Measurements from ENCODE around the gene KCNC3. TPM values are rescaled to one million over a fixed set of nuclear protein-coding genes. Genes with fewer than 3 reads are reported as not detected.

The KCNC3 gene
- total and polyA plus RNA-seq, 9 donors, result 0.19 to 10.2 (median 0.72) TPM

GRCh38 chr19:50268041-50268440 is 61.1 kb downstream of the KCNC3 start:
- intact Hi-C loops (cut with DNase I), result no loop called here
- TF ChIP-seq EP300 (IDR thresholded peaks at IDR 0.05), result no peak
- TF ChIP-seq POLR2A (IDR thresholded peaks at IDR 0.05), result no peak
- no peak for TF ChIP-seq CTCF (IDR thresholded peaks at IDR 0.05)

DNA sequence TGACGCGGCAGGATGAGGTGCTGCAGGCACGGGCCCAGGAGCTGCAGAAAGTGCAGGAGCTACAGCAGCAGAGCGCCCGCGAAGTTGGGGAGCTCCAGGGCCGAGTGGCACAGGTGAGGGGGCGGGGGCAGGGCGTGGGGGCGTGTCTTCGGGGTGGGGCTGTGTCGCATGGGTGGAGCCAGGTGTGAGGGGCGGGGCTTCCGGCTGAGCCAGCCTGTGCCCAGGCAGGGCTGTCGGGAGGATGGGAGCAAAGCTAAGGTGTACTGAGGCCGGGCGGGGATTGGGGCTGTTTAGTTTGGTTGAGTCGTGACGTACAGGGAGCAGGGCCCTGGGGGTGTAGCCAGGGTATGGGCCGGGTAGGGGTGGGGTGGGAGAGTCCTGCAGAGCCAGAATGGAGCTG is 62.3 kb downstream of the KCNC3 start:
- TF ChIP-seq EP300 (IDR thresholded peaks at IDR 0.05) (no peak), CTCF (IDR thresholded peaks at IDR 0.05) (no peak), POLR2A (IDR thresholded peaks at IDR 0.05) (no peak)
- no peaks in the 10 kb centered on the region for H3K36me3 ChIP-seq

More at GRCh38 chr19:50268041-50268440, 61.1 kb downstream of the KCNC3 start:
- no peak for DNase-seq
- no peaks in the 10 kb centered on the region for H3K27me3 ChIP-seq
- H3K36me3 ChIP-seq, result no peaks in the 10 kb centered on the region
- no peak overlapping the region for H3K4me3 ChIP-seq
- H3K4me1 ChIP-seq (ENCODE audit: insufficient read depth), result no peaks in the 10 kb centered on the region
- 1 to 34% (median 11%) methylated on average over 13 of the region's 13 CpGs for WGBS, 3 donors
- H3K27ac ChIP-seq, result no peak overlapping the region
- no peaks in the 10 kb centered on the region for H3K9me3 ChIP-seq

GRCh38 chr19:50266041-50266440 is 63.1 kb downstream of the KCNC3 start:
- no peaks in the 10 kb centered on the region for H3K27me3 ChIP-seq
- H3K36me3 ChIP-seq, result no peaks in the 10 kb centered on the region
- 78 to 86% (median 81%) methylated on average over 8 of the region's 8 CpGs for WGBS, 3 donors
- H3K4me3 ChIP-seq, result no peak overlapping the region
- H3K9me3 ChIP-seq, result no peaks in the 10 kb centered on the region
- intact Hi-C loops (cut with DNase I), result no loop called here
- no peak for TF ChIP-seq EP300 (IDR thresholded peaks at IDR 0.05)
- TF ChIP-seq POLR2A (IDR thresholded peaks at IDR 0.05), result no peak
- no peak for TF ChIP-seq CTCF (IDR thresholded peaks at IDR 0.05)
- no peak for DNase-seq
- no peak overlapping the region for H3K27ac ChIP-seq
- H3K4me1 ChIP-seq (ENCODE audit: insufficient read depth), result no peaks in the 10 kb centered on the region

More for the DNA sequence above, 62.3 kb downstream of the KCNC3 start:
- no peak overlapping the region for H3K27ac ChIP-seq
- no peaks in the 10 kb centered on the region for H3K9me3 ChIP-seq
- WGBS, 3 donors, result 17 to 24% (median 19%) methylated on average over 20 of the region's 20 CpGs
- no peak for DNase-seq
- H3K4me1 ChIP-seq (ENCODE audit: insufficient read depth), result no peaks in the 10 kb centered on the region
- intact Hi-C loops (cut with DNase I), result no loop called here
- H3K4me3 ChIP-seq, result no peak overlapping the region
- H3K27me3 ChIP-seq, result no peaks in the 10 kb centered on the region

DNA sequence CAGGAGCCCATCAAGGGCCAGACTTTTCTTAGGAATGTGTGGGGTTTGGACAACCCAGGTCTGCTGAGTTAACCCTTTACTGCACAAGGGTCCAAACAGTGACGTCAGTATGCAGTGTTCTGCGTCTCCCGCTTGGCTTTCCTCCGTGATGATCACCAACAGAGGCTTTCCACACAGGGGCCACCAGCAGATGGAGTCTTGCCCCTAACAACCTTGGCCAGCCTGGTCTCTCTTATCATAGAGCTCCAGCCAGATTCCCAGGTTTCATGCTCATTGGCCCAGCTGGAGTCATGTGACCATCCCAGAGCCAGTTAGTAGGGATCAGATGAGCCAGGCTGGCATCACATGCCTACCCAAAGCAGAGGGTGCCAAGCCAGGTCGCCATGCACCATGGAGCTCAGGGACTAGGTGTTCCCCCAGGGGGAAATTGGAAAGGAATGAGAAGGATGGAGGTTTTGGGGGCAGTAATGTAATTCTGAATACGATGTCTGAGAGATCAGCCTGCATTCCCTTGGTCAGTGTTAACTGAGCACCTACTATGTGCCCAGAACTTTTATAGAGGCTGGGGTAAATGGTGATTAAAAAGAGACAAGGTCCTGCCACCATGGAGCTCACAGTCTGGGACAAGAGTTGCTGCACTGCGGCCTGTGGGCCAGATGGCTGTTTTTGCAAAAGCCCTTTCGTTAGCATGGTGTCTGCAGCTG is 64.5 kb downstream of the KCNC3 start:
- 69 to 76% (median 71%) methylated on average over 8 of the region's 8 CpGs for WGBS, 3 donors
- intact Hi-C loops (cut with DNase I), result no loop called here
- TF ChIP-seq CTCF (IDR thresholded peaks at IDR 0.05) (no peak), POLR2A (IDR thresholded peaks at IDR 0.05) (no peak), EP300 (IDR thresholded peaks at IDR 0.05) (no peak)

More for the DNA sequence above, 64.5 kb downstream of the KCNC3 start:
- Histone ChIP-seq H3K4me1 (ENCODE audit: insufficient read depth) (no peaks in the 10 kb centered on the region), H3K27me3 (no peaks in the 10 kb centered on the region), H3K9me3 (no peaks in the 10 kb centered on the region), H3K27ac (no peak overlapping the region), H3K36me3 (no peaks in the 10 kb centered on the region), H3K4me3 (no peak overlapping the region)
- no peak for DNase-seq
